Measurements from ENCODE around the gene NBAS. TPM values are rescaled to one million over a fixed set of nuclear protein-coding genes. Genes with fewer than 3 reads are reported as not detected.

The NBAS gene
- total RNA-seq, 1 experiment from 2014 or later, result 28.9 TPM

GRCh38 chr2:15568874-15569273 lies 7.7 kb upstream of the NBAS start:
- H3K27ac ChIP-seq, result no peak overlapping the region
- intact Hi-C loops (cut with micrococcal nuclease; ENCODE audit: unreplicated experiment), result no loop called here
- H3K27me3 ChIP-seq (ENCODE audit: insufficient read depth, low read depth), result no peaks in the 10 kb centered on the region
- no peak overlapping the region for H3K4me2 ChIP-seq
- BruUV-seq (replicated peaks), result no TSS peak
- no peaks in the 10 kb centered on the region for H3K9me3 ChIP-seq (ENCODE audit: insufficient read depth, low read depth)
- no peaks in the 10 kb centered on the region for H3K4me1 ChIP-seq (replicated peaks; ENCODE audit: insufficient read depth)
- no peaks in the 10 kb centered on the region for H3K9me2 ChIP-seq (ENCODE audit: insufficient read depth)
- no peak for DNase-seq
- H3K4me3 ChIP-seq, result no peak overlapping the region
- H4K20me1 ChIP-seq (ENCODE audit: insufficient read depth), result no peaks in the 10 kb centered on the region
- no peaks in the 10 kb centered on the region for H3F3A ChIP-seq (ENCODE audit: insufficient read depth, low read depth)
- no peak for TF ChIP-seq EZH2 (IDR thresholded peaks at IDR 0.05; ENCODE audit: low read depth)
- no peak for TF ChIP-seq CTCF (conservative IDR thresholded peaks at IDR 0.05)
- H3K36me3 ChIP-seq (ENCODE audit: low read depth), result no peaks in the 10 kb centered on the region
- no peaks in the 10 kb centered on the region for H3K79me2 ChIP-seq (ENCODE audit: low read depth)
- no peak overlapping the region for H2AFZ ChIP-seq
- CTCF ChIA-PET, result interaction anchor here (0.7 kb wide), 1 partner anchor 221 kb away, joined by 3 read pairs; no protein-coding TSS in a partner anchor
- POLR2A ChIA-PET (ENCODE audit: unreplicated experiment), result no interaction called here

- H2AFZ ChIP-seq, result no peak overlapping the region
- H3K4me3 ChIP-seq, result no peak overlapping the region
- TF ChIP-seq EZH2 (IDR thresholded peaks at IDR 0.05; ENCODE audit: low read depth) (no peak), CTCF (conservative IDR thresholded peaks at IDR 0.05) (no peak)
- no peaks in the 10 kb centered on the region for H3F3A ChIP-seq (ENCODE audit: insufficient read depth, low read depth)
- intact Hi-C loops (cut with micrococcal nuclease; ENCODE audit: unreplicated experiment), result no loop called here
- no peaks in the 10 kb centered on the region for H3K79me2 ChIP-seq (ENCODE audit: low read depth)
- BruUV-seq (replicated peaks), result no TSS peak
- no peaks in the 10 kb centered on the region for H3K4me1 ChIP-seq (replicated peaks; ENCODE audit: insufficient read depth)
- no peaks in the 10 kb centered on the region for H3K9me3 ChIP-seq (ENCODE audit: insufficient read depth, low read depth)
- ChIA-PET POLR2A (ENCODE audit: unreplicated experiment) (no interaction called here), CTCF (interaction anchor here (0.6 kb wide), 1 partner anchor 10 kb away, joined by 5 read pairs; no protein-coding TSS in a partner anchor)
- DNase-seq, result no peak
- no peaks in the 10 kb centered on the region for H3K9me2 ChIP-seq (ENCODE audit: insufficient read depth)
- no peak overlapping the region for H3K27ac ChIP-seq
- H3K4me2 ChIP-seq, result no peak overlapping the region
- H3K36me3 ChIP-seq (ENCODE audit: low read depth), result no peaks in the 10 kb centered on the region
- H3K27me3 ChIP-seq (ENCODE audit: insufficient read depth, low read depth), result no peaks in the 10 kb centered on the region
- H4K20me1 ChIP-seq (ENCODE audit: insufficient read depth), result no peaks in the 10 kb centered on the region
Measured at GRCh38 chr2:15566912-15567311, 5.8 kb upstream of the NBAS start.

GRCh38 chr2:15565994-15566671 lies 5.0 kb upstream of the NBAS start:
- H3K4me1 ChIP-seq (replicated peaks; ENCODE audit: insufficient read depth), result no peaks in the 10 kb centered on the region

More at GRCh38 chr2:15565994-15566671, 5.0 kb upstream of the NBAS start:
- no TSS peak for BruUV-seq (replicated peaks)
- no peaks in the 10 kb centered on the region for H3K79me2 ChIP-seq (ENCODE audit: low read depth)
- no peaks in the 10 kb centered on the region for H3K9me2 ChIP-seq (ENCODE audit: insufficient read depth)
- no peak overlapping the region for H3K27ac ChIP-seq
- DNase-seq, result no peak
- H3K27me3 ChIP-seq (ENCODE audit: insufficient read depth, low read depth), result no peaks in the 10 kb centered on the region
- ChIA-PET POLR2A (ENCODE audit: unreplicated experiment) (no interaction called here), CTCF (no interaction called here)
- no peak overlapping the region for H3K4me2 ChIP-seq
- no peaks in the 10 kb centered on the region for H3K9me3 ChIP-seq (ENCODE audit: insufficient read depth, low read depth)
- H2AFZ ChIP-seq, result no peak overlapping the region
- no peaks in the 10 kb centered on the region for H3K36me3 ChIP-seq (ENCODE audit: low read depth)
- H4K20me1 ChIP-seq (ENCODE audit: insufficient read depth), result no peaks in the 10 kb centered on the region
- H3F3A ChIP-seq (ENCODE audit: insufficient read depth, low read depth), result no peaks in the 10 kb centered on the region
- H3K4me3 ChIP-seq, result no peak overlapping the region
- TF ChIP-seq EZH2 (IDR thresholded peaks at IDR 0.05; ENCODE audit: low read depth) (no peak), CTCF (conservative IDR thresholded peaks at IDR 0.05) (no peak)
- intact Hi-C loops (cut with micrococcal nuclease; ENCODE audit: unreplicated experiment), result no loop called here
